Smooth muscle cell (in vitro differentiated cells): Measurements from ENCODE around the gene RPGR. TPM values are rescaled to one million over a fixed set of nuclear protein-coding genes. Genes with fewer than 3 reads are reported as not detected.
A peak's percentile ranks its signal among the peaks of the same experiment; 100 is the strongest.

Source experiments
- DNase-seq: peaks from one replicate; lab custom pipeline; 2025; ENCODE audit not compliant: unreplicated experiment; lab: John Stamatoyannopoulos, UW
- H2AFZ ChIP-seq: fragments of 200-600 bp; sonication (generic); 2 replicates; pipeline ENCODE4 v1.6.0; 2016; ENCODE audit warnings: antibody characterized with exemption, low read depth, mild to moderate bottlenecking
- H3F3A ChIP-seq: fragments of 200-600 bp; sonication (generic); 2 replicates; pipeline ENCODE4 v1.6.0; 2017; ENCODE audit warnings: antibody characterized with exemption, low read depth
- H3K27ac ChIP-seq: fragments of 200-600 bp; sonication (generic); 2 replicates; pipeline ENCODE4 v1.5.1; 2016; ENCODE audit warnings: low read depth, mild to moderate bottlenecking
- H3K27me3 ChIP-seq: fragments of 200-600 bp; sonication (generic); 2 replicates; pipeline ENCODE4 v1.6.1; 2016; ENCODE audit warnings: low read depth, mild to moderate bottlenecking
- H3K36me3 ChIP-seq: fragments of 200-600 bp; sonication (generic); 2 replicates; pipeline ENCODE4 v1.5.1; 2016; ENCODE audit warnings: low read depth
- H3K4me1 ChIP-seq: fragments of 200-600 bp; sonication (generic); 2 replicates; pipeline ENCODE4 v1.5.1; 2016; ENCODE audit warnings: low read depth
- H3K4me2 ChIP-seq: fragments of 200-600 bp; sonication (generic); 2 replicates; pipeline ENCODE4 v1.6.0; 2016; ENCODE audit warnings: mild to moderate bottlenecking
- H3K4me3 ChIP-seq: fragments of 200-600 bp; sonication (generic); 2 replicates; pipeline ENCODE4 v1.5.1; 2016; ENCODE audit warnings: mild to moderate bottlenecking
- H3K79me2 ChIP-seq: fragments of 200-600 bp; sonication (generic); 2 replicates; pipeline ENCODE4 v1.6.0; 2016; ENCODE audit warnings: low read depth, mild to moderate bottlenecking
- H3K9ac ChIP-seq: fragments of 200-600 bp; sonication (generic); 2 replicates; pipeline ENCODE4 v1.6.0; 2016; ENCODE audit warnings: low read depth
- H3K9me3 ChIP-seq: fragments of 200-600 bp; sonication (generic); replicated peaks from 2 replicates; pipeline ENCODE4 v1.5.1; 2016; ENCODE audit warnings: low read depth
- H4K20me1 ChIP-seq: fragments of 200-600 bp; sonication (generic); 2 replicates; pipeline ENCODE4 v1.6.0; 2016; ENCODE audit warnings: low read depth
- WGBS: methylation state at CpG from one replicate; pipeline ENCODE4 v1.1.7; 2016; ENCODE audit warnings: low lambda C conversion rate; 5-methylcytosine and 5-hydroxymethylcytosine counted together
- polyA plus RNA-seq: library from polyadenylated mRNA; unstranded; fragments of >200 nt; fragmentation: Nextera tagmentation; extraction: Ambion mirVana; gene quantifications from 2 replicates; pipeline ENCODE4 v1.2.1, GENCODE V29; 2016
- total RNA-seq: library from RNA; depleted of rRNA; stranded (reverse); fragments of >200 nt; gene quantifications from 2 replicates; pipeline ENCODE4 v1.2.3, GENCODE V29; 2014
- TF ChIP-seq, protein P1 (sequence below): fragments of 200-600 bp; sonication (generic); IDR thresholded peaks from 2 replicates; pipeline ENCODE4 v1.5.1; 2017; ENCODE audit warnings: borderline replicate concordance, mild to moderate bottlenecking, antibody characterized with exemption; ENCODE audit not compliant: insufficient read depth, poor library complexity, severe bottlenecking

The RPGR gene
- total and polyA plus RNA-seq, 2 experiments from 2014 or later = 2.4 to 11.5 TPM

DNA sequence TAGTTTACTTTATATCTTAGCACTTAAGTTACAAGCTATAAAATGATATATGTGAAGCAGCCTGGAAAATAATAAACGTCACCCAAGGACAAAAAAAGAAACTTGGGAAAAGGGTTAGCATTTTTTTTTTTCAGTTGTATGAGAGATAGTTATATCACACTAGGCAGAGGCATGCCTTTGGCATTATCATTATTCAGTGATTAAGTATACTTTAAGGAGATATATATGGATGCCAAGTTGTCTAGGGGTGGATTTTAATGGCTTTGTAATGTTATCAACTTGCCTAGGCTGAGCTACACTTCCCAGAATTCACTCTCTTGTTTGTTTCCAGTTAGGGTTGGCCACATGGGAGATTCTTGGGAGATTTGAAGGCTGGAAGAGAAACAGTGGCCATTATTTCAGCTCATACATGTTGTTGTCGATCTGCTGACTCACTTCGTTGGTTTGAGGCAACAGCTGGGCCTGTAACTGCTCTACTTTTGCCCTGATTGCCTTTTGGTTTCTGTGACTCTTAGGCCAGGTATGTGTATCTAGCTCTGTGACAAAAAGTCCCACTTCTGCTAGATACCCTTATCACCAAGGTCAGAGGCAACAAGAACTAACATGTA lies 95.1 kb downstream of the RPGR start:
- no peaks in the 10 kb centered on the region for H3K4me1 ChIP-seq
- no peak overlapping the region for H3K4me2 ChIP-seq
- DNase-seq = no peak
- peak overlapping the region; percentile 78 for H3K27ac ChIP-seq
- H2AFZ ChIP-seq = no peak overlapping the region
- WGBS = 35% methylated on average over 3 of the region's 3 CpGs
- no peaks in the 10 kb centered on the region for H3K79me2 ChIP-seq
- no peak overlapping the region for H3K4me3 ChIP-seq
- H3K9me3 ChIP-seq = no peaks in the 10 kb centered on the region
- H4K20me1 ChIP-seq = no peaks in the 10 kb centered on the region
- H3K27me3 ChIP-seq = no peaks in the 10 kb centered on the region
- no peaks in the 10 kb centered on the region for H3K36me3 ChIP-seq
- TF ChIP-seq, protein P1, sequence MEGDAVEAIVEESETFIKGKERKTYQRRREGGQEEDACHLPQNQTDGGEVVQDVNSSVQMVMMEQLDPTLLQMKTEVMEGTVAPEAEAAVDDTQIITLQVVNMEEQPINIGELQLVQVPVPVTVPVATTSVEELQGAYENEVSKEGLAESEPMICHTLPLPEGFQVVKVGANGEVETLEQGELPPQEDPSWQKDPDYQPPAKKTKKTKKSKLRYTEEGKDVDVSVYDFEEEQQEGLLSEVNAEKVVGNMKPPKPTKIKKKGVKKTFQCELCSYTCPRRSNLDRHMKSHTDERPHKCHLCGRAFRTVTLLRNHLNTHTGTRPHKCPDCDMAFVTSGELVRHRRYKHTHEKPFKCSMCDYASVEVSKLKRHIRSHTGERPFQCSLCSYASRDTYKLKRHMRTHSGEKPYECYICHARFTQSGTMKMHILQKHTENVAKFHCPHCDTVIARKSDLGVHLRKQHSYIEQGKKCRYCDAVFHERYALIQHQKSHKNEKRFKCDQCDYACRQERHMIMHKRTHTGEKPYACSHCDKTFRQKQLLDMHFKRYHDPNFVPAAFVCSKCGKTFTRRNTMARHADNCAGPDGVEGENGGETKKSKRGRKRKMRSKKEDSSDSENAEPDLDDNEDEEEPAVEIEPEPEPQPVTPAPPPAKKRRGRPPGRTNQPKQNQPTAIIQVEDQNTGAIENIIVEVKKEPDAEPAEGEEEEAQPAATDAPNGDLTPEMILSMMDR = no peak
- H3F3A ChIP-seq = no peaks in the 10 kb centered on the region
- no peak overlapping the region for H3K9ac ChIP-seq

DNA sequence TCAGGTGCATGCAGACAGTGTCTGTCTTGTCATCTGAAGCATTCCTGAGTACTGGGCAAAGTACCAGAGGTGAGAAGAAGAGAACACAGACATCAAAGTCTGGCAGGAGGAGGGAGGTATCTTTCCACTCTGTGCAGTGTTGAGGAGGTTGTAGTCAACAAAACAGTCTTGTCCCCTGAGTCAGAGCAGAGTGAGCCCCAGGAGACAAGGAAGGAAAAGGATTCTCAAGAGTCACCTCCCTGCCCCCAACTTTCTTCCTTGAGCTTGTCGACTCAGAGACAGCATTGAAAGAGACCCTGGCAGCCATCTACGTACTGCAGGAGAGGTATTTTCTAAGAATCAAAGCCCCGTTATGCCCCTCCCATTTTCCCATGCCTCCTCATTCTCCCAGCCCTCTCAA lies 102.2 kb downstream of the RPGR start:
- H3K79me2 ChIP-seq = no peaks in the 10 kb centered on the region
- no peaks in the 10 kb centered on the region for H3K4me1 ChIP-seq
- no peak for DNase-seq
- no peak overlapping the region for H3K4me3 ChIP-seq
- TF ChIP-seq, protein P1 = no peak
- H2AFZ ChIP-seq = peak overlapping the region; percentile 18
- H3K36me3 ChIP-seq = no peaks in the 10 kb centered on the region
- 47% methylated on average over 3 of the region's 3 CpGs for WGBS
- H3F3A ChIP-seq = no peaks in the 10 kb centered on the region
- H4K20me1 ChIP-seq = no peaks in the 10 kb centered on the region
- no peak overlapping the region for H3K9ac ChIP-seq
- H3K27ac ChIP-seq = peak overlapping the region; percentile 9
- no peaks in the 10 kb centered on the region for H3K27me3 ChIP-seq
- H3K4me2 ChIP-seq = peak overlapping the region; percentile 33
- H3K9me3 ChIP-seq = no peaks in the 10 kb centered on the region

DNA sequence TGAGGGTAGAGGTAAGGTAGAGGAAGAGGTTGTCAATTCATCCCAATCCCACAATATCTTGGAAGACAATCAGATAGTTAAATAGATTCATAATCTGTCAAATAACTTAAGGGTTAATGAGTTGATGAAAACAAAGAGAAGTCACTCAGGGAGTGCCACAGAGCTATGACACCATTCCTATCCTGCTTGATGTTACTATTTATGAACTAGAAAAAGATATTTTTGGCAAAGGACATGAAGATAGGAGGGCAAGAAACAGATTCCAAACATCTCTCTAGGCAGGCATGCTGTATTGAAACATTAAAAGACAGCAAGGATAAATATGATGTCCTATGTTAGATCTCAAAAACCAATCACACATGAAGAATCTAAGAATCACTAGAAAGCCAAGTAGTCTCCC lies 103.1 kb downstream of the RPGR start:
- Histone ChIP-seq H3F3A (no peaks in the 10 kb centered on the region), H3K4me3 (no peak overlapping the region), H3K79me2 (no peaks in the 10 kb centered on the region), H3K4me1 (no peaks in the 10 kb centered on the region), H2AFZ (no peak overlapping the region), H3K4me2 (no peak overlapping the region), H3K9ac (no peak overlapping the region), H4K20me1 (no peaks in the 10 kb centered on the region), H3K27ac (no peak overlapping the region), H3K27me3 (no peaks in the 10 kb centered on the region), H3K9me3 (no peaks in the 10 kb centered on the region), H3K36me3 (no peaks in the 10 kb centered on the region)
- TF ChIP-seq, protein P1 = no peak
- DNase-seq = no peak

DNA sequence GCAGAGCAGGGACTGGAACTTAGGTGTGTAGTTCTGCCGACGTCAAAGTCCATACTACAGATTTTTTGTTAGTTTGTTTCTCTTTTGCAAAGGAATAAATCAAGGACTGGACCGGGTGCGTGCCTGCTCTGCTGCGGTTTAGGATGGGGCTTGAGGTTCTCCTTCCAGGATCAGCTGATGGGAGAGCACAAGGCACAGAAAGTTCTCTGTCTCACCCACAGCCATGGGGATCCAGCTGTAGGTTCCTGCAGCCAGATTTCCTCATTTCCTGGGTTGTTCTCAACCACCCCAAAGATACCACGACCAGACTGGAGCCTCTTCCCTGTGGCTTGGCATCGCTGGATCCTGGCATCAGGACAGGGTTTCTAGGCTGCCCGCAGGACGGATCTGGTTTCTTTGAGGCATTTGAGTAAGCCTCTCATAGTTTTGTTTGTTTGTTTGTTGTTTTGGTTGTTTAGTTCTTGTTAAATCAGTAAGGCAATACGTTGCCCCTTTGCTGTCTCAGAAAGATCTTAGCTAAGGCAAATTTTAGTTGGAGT lies 105.8 kb downstream of the RPGR start:
- Histone ChIP-seq H3K36me3 (no peaks in the 10 kb centered on the region), H3K9ac (no peak overlapping the region), H3K27ac (no peak overlapping the region), H3K4me1 (no peaks in the 10 kb centered on the region), H3K4me2 (peak overlapping the region; percentile 88), H3K79me2 (no peaks in the 10 kb centered on the region), H3K27me3 (no peaks in the 10 kb centered on the region), H3K4me3 (peak overlapping the region; percentile 52), H3K9me3 (no peaks in the 10 kb centered on the region), H3F3A (no peaks in the 10 kb centered on the region), H4K20me1 (no peaks in the 10 kb centered on the region), H2AFZ (peak overlapping the region; percentile 76)
- WGBS = 77% methylated on average over 10 of the region's 10 CpGs
- TF ChIP-seq, protein P1 = no peak
- DNase-seq = no peak
